DND-41 (cell line): Measurements from ENCODE around the gene ZNF366.

Experiments
- ATAC-seq: fragments of 200-7000 bp; cut with Tn5 transposase; 3 replicates; pipeline ENCODE4 v1.9.1; 2021; ENCODE audit warnings: low read depth; ENCODE audit not compliant: insufficient read depth
- DNase-seq: peaks from one replicate; pipeline ENCODE4 v3.0.0-alpha.2; 2020
- H2AFZ ChIP-seq: 2 replicates; pipeline ENCODE4 v1.6.0; 2012; ENCODE audit warnings: low read depth, low read length
- H3K27ac ChIP-seq: 2 replicates; pipeline ENCODE4 v1.5.1; 2012; ENCODE audit warnings: low read length, inconsistent platforms
- H3K27me3 ChIP-seq: fragments of 200-600 bp; sonication (generic); 2 replicates; pipeline ENCODE4 v1.6.0; 2012; ENCODE audit warnings: low read length, mild to moderate bottlenecking, inconsistent platforms; ENCODE audit not compliant: insufficient read depth, poor library complexity
- H3K36me3 ChIP-seq: 2 replicates; pipeline ENCODE4 v1.5.1; 2012; ENCODE audit warnings: low read length, inconsistent platforms; ENCODE audit not compliant: insufficient read depth
- H3K4me1 ChIP-seq: 2 replicates; pipeline ENCODE4 v1.5.1; 2012; ENCODE audit warnings: mild to moderate bottlenecking, low read length; ENCODE audit not compliant: insufficient read depth
- H3K4me2 ChIP-seq: 2 replicates; pipeline ENCODE4 v1.6.0; 2012; ENCODE audit warnings: mild to moderate bottlenecking, moderate library complexity, low read length, inconsistent platforms; ENCODE audit not compliant: insufficient read depth
- H3K4me3 ChIP-seq, 2 experiments: fragments of 200-600 bp in 1 of 2; shearing (Covaris generic) in 1 of 2; 2 replicates each; pipeline ENCODE4 v1.5.1; 2012 to 2016; ENCODE audit warnings: inconsistent platforms in 2 of 2, low read length in 2 of 2, mild to moderate bottlenecking in 2 of 2, low read depth in 1 of 2, moderate library complexity in 1 of 2
- H3K79me2 ChIP-seq: 2 replicates; pipeline ENCODE4 v1.6.0; 2012; ENCODE audit warnings: low read length, inconsistent platforms; ENCODE audit not compliant: insufficient read depth
- H3K9ac ChIP-seq: 2 replicates; pipeline ENCODE4 v1.6.0; 2012; ENCODE audit warnings: low read depth, mild to moderate bottlenecking, inconsistent platforms, low read length, moderate library complexity
- H3K9me3 ChIP-seq: 2 replicates; pipeline ENCODE4 v1.5.1; 2012; ENCODE audit warnings: low read length, moderate library complexity, mild to moderate bottlenecking, inconsistent platforms; ENCODE audit not compliant: insufficient read depth, severe bottlenecking
- H4K20me1 ChIP-seq: 2 replicates; pipeline ENCODE4 v1.6.0; 2012; ENCODE audit warnings: low read length; ENCODE audit not compliant: insufficient read depth
- CTCF ChIP-seq: IDR thresholded peaks from 2 replicates; pipeline ENCODE4 v1.5.1; 2012; ENCODE audit warnings: borderline replicate concordance, low read length, moderate library complexity, mild to moderate bottlenecking; ENCODE audit not compliant: poor library complexity, severe bottlenecking; ENCODE audit errors: extremely low read depth
- EZH2 ChIP-seq: IDR thresholded peaks from 3 replicates; pipeline ENCODE4 v1.6.1; 2012; ENCODE audit warnings: borderline replicate concordance, low read depth, mild to moderate bottlenecking, moderate library complexity, low read length, inconsistent platforms; ENCODE audit not compliant: severe bottlenecking

ZNF366 gene

GRCh38 chr5:72499730-72500129 lies 7.5 kb downstream of the ZNF366 start:
- H3K36me3 ChIP-seq = no peaks in the 10 kb centered on the region
- no peaks in the 10 kb centered on the region for H3K79me2 ChIP-seq
- H2AFZ ChIP-seq = no peak overlapping the region
- H3K9ac ChIP-seq = no peak overlapping the region
- H3K27me3 ChIP-seq = peaks cover 24% of the 10 kb centered on the region
- TF ChIP-seq CTCF = no peak
- no peak for TF ChIP-seq EZH2
- no peak overlapping the region for H3K27ac ChIP-seq
- H3K4me2 ChIP-seq = no peak overlapping the region
- H3K4me1 ChIP-seq = no peaks in the 10 kb centered on the region
- no peak overlapping the region for H3K4me3 ChIP-seq
- DNase-seq (no peak), ATAC-seq (no peak)
- no peaks in the 10 kb centered on the region for H4K20me1 ChIP-seq
- no peaks in the 10 kb centered on the region for H3K9me3 ChIP-seq

- Histone ChIP-seq H3K9ac (no peak overlapping the region), H3K27me3 (peaks cover 24% of the 10 kb centered on the region), H4K20me1 (no peaks in the 10 kb centered on the region), H3K4me3 (no peak overlapping the region), H3K79me2 (no peaks in the 10 kb centered on the region), H2AFZ (no peak overlapping the region), H3K4me1 (no peaks in the 10 kb centered on the region), H3K4me2 (no peak overlapping the region), H3K9me3 (no peaks in the 10 kb centered on the region), H3K36me3 (no peaks in the 10 kb centered on the region), H3K27ac (no peak overlapping the region)
- TF ChIP-seq EZH2 (no peak), CTCF (no peak)
- no peak for ATAC-seq
- no peak for DNase-seq
Measured at GRCh38 chr5:72499090-72499489, 8.1 kb downstream of the ZNF366 start.

- Histone ChIP-seq H3K27me3 (peaks cover 20% of the 10 kb centered on the region), H3K9me3 (no peaks in the 10 kb centered on the region)
- ATAC-seq = no peak
Measured at GRCh38 chr5:72498284-72498683, 8.9 kb downstream of the ZNF366 start.

More at GRCh38 chr5:72498284-72498683, 8.9 kb downstream of the ZNF366 start:
- Histone ChIP-seq H3K79me2 (no peaks in the 10 kb centered on the region), H3K4me3 (no peak overlapping the region), H3K4me2 (no peak overlapping the region), H4K20me1 (no peaks in the 10 kb centered on the region), H3K27ac (no peak overlapping the region), H3K9ac (no peak overlapping the region), H3K36me3 (no peaks in the 10 kb centered on the region), H3K4me1 (no peaks in the 10 kb centered on the region), H2AFZ (no peak overlapping the region)
- DNase-seq = no peak
- TF ChIP-seq CTCF (no peak), EZH2 (no peak)
